HG03575 (cell line): ENCODE measurements around the gene TENT5A.

Experiments used
- ATAC-seq: cut with Tn5 transposase; IDR thresholded peaks from one replicate; pipeline ENCODE4 v1.9.1; 2021; ENCODE audit not compliant: unreplicated experiment, insufficient number of reproducible peaks, low FRiP score; ENCODE audit errors: extremely low read depth

The TENT5A gene

GRCh38 chr6:81731814-81732213, 20.7 kb downstream of the TENT5A start:
- no peak for ATAC-seq

GRCh38 chr6:81727876-81728517, 24.5 kb downstream of the TENT5A start:
- ATAC-seq = no peak

- ATAC-seq = no peak
Observed at GRCh38 chr6:81725127-81725526, 27.4 kb downstream of the TENT5A start.

- ATAC-seq = no peak
Observed at GRCh38 chr6:81722506-81723223, 29.8 kb downstream of the TENT5A start.

- no peak for ATAC-seq
Observed at GRCh38 chr6:81720427-81720826, 32.1 kb downstream of the TENT5A start.

- ATAC-seq = no peak
Observed at GRCh38 chr6:81718126-81718525, 34.4 kb downstream of the TENT5A start.

GRCh38 chr6:81714684-81715083, 37.8 kb downstream of the TENT5A start:
- no peak for ATAC-seq

- ATAC-seq = no peak
Observed at GRCh38 chr6:81713205-81713604, 39.3 kb downstream of the TENT5A start.

GRCh38 chr6:81708113-81708699, 44.3 kb downstream of the TENT5A start:
- ATAC-seq = no peak

GRCh38 chr6:81704700-81705099, 47.8 kb downstream of the TENT5A start:
- no peak for ATAC-seq

- ATAC-seq = no peak
Observed at GRCh38 chr6:81700414-81700813, 52.1 kb downstream of the TENT5A start.

- ATAC-seq = no peak
Observed at GRCh38 chr6:81697559-81697958, 54.9 kb downstream of the TENT5A start.

GRCh38 chr6:81696524-81696923, 56.0 kb downstream of the TENT5A start:
- ATAC-seq = no peak
